HG03159 (cell line): ENCODE results near the gene SRRM3.
"Not testable (repeated sequence)": the region's sequence is repeated elsewhere in the genome, so short reads cannot be mapped to it uniquely, and the experiment has no call there.

ENCODE experiments used
- ATAC-seq: cut with Tn5 transposase; IDR thresholded peaks from one replicate; pipeline ENCODE4 v1.9.1; 2021; ENCODE audit warnings: mild to moderate bottlenecking, moderate library complexity; ENCODE audit not compliant: unreplicated experiment

The SRRM3 gene

GRCh38 chr7:76285604-76286374 lies 84.1 kb downstream of the SRRM3 start:
- no peak for ATAC-seq

DNA sequence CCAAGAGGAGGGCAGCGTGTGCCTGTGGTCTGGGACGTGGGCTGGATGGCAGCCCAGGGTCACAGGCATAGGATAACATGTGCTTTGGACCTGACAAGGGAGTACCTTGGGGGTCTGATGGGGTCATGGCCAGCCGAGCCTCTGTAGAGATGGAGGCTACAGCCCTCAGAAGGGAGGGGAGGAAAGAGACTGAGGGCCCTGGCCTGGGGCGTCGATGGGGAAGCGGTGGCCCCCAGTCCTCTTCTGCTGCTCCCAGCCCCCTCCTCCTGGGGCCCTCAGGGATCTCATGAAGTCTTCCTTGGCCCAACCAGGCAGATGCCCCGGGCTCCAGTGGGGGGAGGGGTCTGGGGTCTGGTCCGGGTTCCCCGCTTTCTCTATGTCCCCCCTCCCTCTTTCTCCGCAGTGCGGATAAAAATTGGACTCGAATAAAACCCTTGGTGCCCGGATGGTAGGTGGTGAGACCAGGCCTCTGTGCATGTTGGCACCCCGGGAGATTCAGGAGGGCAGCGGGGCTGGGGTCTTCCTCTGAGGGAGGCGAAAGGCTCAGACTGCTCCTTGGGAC lies 85.2 kb downstream of the SRRM3 start:
- ATAC-seq, result no peak

- ATAC-seq, result not testable (repeated sequence)
Observed at GRCh38 chr7:76290847-76291350, 89.2 kb downstream of the SRRM3 start.

GRCh38 chr7:76291351-76292212 lies 89.9 kb downstream of the SRRM3 start:
- ATAC-seq, result peak; percentile 84

DNA sequence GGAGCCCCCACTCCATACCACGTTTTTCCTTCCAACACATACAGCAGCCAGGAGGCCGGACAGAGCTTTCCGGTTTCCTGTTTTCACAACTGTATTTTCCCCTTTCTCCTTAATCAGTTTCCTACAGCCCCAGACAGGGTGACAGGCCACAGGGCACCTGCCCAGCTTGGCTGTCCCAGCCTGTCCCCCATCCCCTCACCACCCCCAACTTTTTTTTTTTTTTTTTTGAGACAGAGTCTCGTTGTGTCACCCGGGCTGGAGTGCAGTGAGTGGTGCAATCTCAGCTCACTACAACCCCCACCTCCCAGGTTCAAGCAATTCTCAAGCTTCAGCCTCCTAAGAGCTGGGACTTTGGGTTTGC lies 90.5 kb downstream of the SRRM3 start:
- no peak for ATAC-seq

GRCh38 chr7:76292911-76293310 lies 91.2 kb downstream of the SRRM3 start:
- ATAC-seq, result not testable (repeated sequence)

DNA sequence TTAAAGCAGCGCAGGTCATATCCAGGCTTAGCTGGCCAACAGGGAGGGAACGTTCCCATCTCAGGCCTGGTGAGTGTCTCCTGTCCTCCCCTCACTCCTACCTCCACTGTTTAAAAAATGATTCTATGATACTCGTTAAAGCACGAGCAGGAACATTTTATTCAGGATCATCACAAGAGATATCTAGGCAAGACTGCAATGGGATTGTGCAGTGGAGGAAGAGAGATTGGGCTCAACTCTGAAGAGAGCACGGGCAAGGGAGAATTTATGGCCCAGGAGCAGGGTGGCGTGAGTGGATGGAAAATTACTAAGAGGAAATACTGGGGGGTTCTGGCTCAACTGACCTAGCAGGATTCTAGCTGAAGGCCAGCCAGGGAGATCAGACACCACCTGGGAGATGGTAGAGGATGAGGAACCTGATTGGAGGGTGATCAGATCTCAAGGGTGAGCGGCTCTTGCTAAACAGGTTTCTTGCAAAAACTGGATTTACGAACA lies 91.8 kb downstream of the SRRM3 start:
- ATAC-seq, result no peak

DNA sequence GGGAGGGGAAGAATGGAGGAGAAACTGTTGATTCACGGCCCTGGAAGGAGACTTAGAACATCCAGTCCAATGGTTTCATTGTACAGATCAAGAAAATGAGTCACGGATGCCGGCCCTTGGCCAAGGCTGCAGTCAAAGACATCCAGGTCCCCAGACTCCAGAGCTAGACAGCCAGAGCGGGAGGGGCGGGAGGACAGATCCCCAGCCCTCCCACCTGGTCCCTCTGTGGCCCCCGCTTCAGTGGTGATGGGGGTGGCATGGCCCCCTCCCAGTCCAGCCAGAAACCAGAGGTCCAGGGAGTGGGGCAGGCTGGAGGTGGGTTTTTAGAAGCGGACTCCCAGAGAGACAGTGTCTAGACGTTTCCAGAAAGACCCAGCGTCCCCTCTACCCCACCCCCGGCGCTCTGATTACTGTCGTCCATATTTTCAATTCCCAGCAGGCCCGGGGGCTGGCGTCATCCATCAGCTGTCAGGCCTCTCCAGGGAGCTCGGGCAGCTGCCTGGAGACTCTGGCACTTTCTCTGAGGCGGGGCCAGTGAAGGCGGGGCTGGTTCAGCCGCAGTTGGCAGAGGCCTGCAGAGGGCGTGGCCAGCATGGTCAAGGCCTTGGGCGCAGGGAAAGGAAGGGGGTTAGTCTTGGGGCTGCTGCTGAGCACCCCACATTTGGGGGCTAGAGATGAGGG lies 92.8 kb downstream of the SRRM3 start:
- no peak for ATAC-seq

DNA sequence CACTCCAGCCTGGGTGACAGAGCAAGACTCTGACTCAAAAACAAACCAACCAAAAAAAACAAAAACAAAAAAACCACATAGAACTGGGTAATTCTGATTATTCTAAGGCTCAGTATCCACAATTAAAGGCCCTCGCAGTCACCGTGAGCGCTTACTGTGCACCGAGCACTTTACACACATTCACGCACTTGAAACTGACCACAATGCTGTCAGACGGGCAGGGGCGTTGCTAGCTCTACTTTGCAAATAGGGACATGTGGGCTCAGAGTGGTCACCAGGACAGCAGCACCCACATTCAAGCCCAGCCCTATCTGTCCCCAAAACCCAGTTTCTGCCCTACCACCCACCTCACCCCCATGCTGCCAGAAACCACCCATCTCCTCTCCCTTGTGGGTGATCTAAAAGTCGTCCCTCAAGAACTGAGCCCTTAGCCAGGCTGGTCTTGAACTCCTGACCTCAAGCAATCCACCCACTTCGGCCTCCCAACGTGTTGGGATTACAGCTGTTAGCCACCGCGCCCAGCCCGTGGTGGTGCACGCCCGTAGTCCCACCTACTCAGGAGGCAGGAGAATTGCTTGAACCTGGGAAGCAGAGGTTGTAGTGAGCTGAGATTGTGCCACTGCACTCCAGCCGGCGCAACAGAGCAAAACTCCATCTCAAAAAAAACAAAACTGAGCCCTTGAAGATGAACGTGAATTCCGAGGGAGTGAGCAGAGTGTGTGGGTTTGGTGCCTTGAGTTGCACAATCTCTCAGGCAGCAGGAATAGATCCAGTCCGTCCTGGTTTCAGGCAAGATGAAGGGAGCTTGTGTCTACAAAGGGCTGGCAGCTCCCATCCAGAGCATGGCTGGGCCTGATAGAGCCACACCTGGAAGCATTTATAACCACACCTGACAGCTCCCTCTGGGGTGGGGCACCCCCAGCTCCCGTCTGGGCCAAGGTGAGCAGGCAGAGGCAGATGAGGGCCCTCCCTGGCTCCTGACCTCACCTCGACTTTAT lies 95.3 kb downstream of the SRRM3 start:
- no peak for ATAC-seq

DNA sequence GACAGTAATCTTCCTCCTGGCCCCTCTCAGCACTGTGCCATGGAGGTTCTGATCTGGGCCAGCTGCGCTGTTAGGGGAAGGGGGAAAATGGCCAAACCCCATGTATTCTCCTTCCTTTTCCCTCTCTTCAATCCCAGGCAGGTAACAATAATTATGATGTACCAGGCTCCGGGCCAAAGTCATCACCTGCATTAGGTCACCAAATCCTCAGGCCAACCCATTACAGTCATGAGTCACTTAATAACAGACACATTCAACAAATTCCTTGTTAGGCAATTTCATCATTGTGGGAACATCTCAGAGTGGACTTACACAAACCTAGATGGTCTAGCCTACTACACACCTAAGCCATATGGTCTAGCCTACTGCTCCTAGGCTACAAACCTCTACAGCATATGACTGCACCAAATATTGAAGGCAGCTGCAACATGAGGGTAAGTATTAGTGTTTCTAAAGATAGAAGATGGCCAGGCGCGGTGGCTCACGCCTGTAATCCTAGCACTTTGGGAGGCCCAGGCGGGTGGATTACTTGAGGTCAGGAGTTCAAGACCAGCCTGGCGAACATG lies 98.6 kb downstream of the SRRM3 start:
- no peak for ATAC-seq

GRCh38 chr7:76301000-76301399 lies 99.3 kb downstream of the SRRM3 start:
- ATAC-seq, result no peak

- ATAC-seq, result peak; percentile 56
Observed at GRCh38 chr7:76302347-76303201, 100.9 kb downstream of the SRRM3 start, which contains the start of gene HSPB1. Gene HSPB1, plus strand, starts transcription at chr7:76302673. Its CDS starts 40 bp downstream, at chr7:76302713.

GRCh38 chr7:76303202-76304147 lies 101.8 kb downstream of the SRRM3 start:
- ATAC-seq, result no peak

DNA sequence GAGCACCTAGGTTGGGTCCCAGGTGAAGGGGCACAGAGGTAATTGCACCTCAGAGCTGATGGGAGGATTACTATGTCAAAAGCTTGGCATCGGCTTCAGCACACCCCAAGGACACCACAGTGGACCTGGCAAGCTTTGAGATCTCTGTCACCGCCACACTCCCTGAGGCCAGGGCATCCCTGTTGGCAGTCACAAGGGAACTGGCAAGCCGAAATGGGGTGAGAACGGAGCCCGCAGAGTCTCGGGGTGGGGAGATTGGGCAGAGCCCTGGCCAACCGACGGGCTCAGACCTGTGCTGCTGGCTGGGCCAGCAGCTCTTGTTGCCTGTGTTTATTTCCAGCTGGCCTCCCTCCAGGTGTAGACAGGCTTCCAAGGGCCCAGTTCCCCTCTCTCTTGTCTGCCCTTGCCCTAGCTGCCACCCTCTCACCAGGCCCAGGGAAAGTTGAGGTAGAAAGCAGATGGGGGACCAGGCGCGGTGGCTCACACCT lies 103.2 kb downstream of the SRRM3 start:
- ATAC-seq, result no peak

GRCh38 chr7:76308874-76309273 lies 107.2 kb downstream of the SRRM3 start:
- not testable (repeated sequence) for ATAC-seq

DNA sequence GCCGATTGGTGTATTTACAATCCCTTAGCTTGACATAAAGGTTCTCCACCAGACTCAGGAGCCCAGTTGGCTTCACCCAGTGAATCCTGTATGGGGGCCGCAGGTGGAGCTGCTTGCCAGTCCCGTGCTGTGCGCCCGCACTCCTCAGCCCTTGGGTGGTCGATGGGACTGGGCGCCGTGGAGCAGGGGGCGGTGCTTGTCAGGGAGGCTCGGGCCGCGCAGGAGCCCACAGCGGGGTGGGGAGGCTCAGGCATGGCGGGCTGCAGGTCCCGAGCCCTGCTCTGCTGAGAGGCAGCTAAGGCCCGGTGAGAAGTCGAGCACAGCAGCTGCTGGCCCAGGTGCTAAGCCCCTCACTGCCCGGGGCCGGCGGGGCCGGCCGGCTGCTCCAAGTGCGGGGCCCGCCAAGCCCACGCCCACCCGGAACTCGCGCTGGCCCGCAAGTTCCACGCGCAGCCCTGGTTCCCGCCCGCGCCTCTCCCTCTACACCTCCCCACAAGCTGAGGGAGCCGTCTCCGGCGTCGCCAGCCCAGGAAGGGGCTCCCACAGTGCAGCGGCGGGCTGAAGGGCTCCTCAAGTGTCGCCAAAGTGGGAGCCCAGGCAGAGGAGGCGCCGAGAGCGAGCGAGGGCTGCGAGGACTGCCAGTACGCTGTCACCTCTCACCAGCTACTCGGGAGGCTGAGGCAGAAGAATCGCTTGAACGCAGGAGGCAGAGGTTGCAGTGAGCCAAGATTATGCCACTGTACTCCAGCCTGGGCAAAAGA lies 107.8 kb downstream of the SRRM3 start:
- not testable (repeated sequence) for ATAC-seq
